ENCODE data around the gene NCOA7. TPM values are rescaled to one million over a fixed set of nuclear protein-coding genes. Genes with fewer than 3 reads are reported as not detected.

The NCOA7 gene
- total RNA-seq, 1 donor from 2014 or later = 26.2 TPM

DNA sequence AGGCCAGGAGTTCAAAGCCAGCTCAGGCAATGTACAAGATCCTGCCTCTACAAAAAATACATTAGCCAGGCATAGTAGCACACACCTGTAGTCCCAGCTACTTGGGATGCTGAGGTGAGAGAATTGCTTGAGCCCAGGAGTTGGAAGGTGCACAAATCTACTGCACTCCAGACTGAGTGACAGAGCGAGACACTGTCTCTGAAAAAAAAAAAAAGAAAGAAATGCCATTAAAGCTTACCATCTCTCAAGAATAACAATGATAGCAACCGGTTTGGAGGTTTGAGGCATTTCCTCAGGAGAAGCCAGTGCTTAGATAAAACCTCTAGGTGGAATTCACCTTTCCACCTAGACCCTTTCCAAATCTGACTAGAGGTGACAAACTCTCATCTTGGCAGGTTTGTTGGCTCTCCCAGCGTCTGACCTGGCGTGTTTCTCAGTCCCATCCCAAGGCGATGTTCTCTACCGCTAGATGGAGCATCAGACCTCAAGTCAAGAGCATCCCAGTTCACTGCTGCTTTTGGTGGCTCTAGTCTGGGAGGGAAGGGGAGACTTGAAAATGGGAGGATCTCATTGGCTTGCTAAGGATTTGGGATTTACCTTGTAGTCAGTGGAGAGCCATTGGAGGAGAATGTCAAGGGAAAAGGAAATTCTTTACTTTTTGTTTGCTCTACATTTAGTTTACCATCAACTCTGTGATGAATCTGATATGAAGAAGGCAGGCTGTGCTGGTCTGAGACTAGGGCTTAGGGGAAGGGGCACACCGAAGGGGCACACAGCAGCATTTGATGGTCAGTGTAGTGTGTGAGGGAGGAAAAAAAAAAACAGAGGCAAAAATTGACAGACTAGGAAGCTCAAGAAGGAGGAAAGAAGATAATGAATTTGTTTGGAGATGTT, 67.9 kb downstream of the NCOA7 start:
- Mint-ChIP-seq H3K9me3 (ENCODE audit: unreplicated experiment) (no peaks in the 10 kb centered on the region), H3K27me3 (ENCODE audit: unreplicated experiment) (no peaks in the 10 kb centered on the region), H3K4me3 (ENCODE audit: unreplicated experiment) (no peak overlapping the region), H3K4me1 (ENCODE audit: unreplicated experiment) (peaks cover 3% of the 10 kb centered on the region), H3K27ac (ENCODE audit: unreplicated experiment) (no peak overlapping the region), H3K36me3 (ENCODE audit: low read depth, unreplicated experiment) (no peaks in the 10 kb centered on the region)
- peak; percentile 55 for DNase-seq (ENCODE audit: low spot score)
- TF ChIP-seq, protein P1, sequence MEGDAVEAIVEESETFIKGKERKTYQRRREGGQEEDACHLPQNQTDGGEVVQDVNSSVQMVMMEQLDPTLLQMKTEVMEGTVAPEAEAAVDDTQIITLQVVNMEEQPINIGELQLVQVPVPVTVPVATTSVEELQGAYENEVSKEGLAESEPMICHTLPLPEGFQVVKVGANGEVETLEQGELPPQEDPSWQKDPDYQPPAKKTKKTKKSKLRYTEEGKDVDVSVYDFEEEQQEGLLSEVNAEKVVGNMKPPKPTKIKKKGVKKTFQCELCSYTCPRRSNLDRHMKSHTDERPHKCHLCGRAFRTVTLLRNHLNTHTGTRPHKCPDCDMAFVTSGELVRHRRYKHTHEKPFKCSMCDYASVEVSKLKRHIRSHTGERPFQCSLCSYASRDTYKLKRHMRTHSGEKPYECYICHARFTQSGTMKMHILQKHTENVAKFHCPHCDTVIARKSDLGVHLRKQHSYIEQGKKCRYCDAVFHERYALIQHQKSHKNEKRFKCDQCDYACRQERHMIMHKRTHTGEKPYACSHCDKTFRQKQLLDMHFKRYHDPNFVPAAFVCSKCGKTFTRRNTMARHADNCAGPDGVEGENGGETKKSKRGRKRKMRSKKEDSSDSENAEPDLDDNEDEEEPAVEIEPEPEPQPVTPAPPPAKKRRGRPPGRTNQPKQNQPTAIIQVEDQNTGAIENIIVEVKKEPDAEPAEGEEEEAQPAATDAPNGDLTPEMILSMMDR (IDR thresholded peaks at IDR 0.05; ENCODE audit: unreplicated experiment) = peak; percentile 56

DNA sequence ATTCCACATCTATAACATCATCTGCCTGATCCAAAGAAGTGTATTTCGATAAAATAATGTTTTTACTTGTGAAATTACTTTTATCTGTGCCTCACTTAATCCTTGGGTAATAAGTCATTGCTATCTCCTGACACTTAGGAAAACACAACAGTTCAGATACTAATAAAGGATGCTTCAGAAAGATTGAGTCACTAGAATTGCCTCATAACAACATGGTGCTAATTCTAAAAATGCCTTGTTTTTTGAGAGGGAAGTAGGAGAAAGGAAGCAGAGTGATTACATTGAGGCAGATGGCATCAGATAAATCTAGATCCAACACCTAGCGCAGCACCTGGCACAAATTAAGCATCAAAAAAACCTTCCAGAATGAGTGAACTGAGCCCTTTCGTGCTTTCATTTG, 69.0 kb downstream of the NCOA7 start:
- H3K9me3 Mint-ChIP-seq (ENCODE audit: unreplicated experiment) = no peaks in the 10 kb centered on the region
- H3K36me3 Mint-ChIP-seq (ENCODE audit: low read depth, unreplicated experiment) = no peaks in the 10 kb centered on the region
- TF ChIP-seq, protein P1 (IDR thresholded peaks at IDR 0.05; ENCODE audit: unreplicated experiment) = no peak
- no peak overlapping the region for H3K27ac Mint-ChIP-seq (ENCODE audit: unreplicated experiment)
- H3K27me3 Mint-ChIP-seq (ENCODE audit: unreplicated experiment) = no peaks in the 10 kb centered on the region
- H3K4me3 Mint-ChIP-seq (ENCODE audit: unreplicated experiment) = no peak overlapping the region
- no peak for DNase-seq (ENCODE audit: low spot score)
- H3K4me1 Mint-ChIP-seq (ENCODE audit: unreplicated experiment) = peaks cover 3% of the 10 kb centered on the region

DNA sequence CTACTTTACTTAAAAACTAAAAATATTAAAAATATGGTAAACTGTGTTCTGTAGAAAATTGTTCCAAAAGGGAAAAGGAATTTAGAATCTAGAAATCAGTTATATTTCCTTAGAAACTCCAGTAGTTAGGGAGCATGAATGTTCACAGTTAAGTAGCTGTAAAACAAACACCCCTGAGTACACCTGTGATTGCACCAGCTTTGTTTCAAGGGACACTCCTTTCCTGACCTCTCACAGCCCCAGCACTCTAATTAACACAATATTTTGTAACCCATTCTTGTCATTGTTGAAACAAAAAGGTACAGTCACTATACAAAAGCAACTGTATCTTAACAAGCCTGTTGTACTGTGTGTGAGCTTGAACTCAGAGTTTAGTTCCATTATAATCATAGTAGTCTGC, 72.3 kb downstream of the NCOA7 start:
- H3K4me1 Mint-ChIP-seq (ENCODE audit: unreplicated experiment) = peaks cover 3% of the 10 kb centered on the region
- no peak overlapping the region for H3K4me3 Mint-ChIP-seq (ENCODE audit: unreplicated experiment)
- no peaks in the 10 kb centered on the region for H3K27me3 Mint-ChIP-seq (ENCODE audit: unreplicated experiment)
- TF ChIP-seq, protein P1 (IDR thresholded peaks at IDR 0.05; ENCODE audit: unreplicated experiment) = no peak
- no peaks in the 10 kb centered on the region for H3K36me3 Mint-ChIP-seq (ENCODE audit: low read depth, unreplicated experiment)
- no peak for DNase-seq (ENCODE audit: low spot score)
- no peak overlapping the region for H3K27ac Mint-ChIP-seq (ENCODE audit: unreplicated experiment)
- H3K9me3 Mint-ChIP-seq (ENCODE audit: unreplicated experiment) = no peaks in the 10 kb centered on the region

DNA sequence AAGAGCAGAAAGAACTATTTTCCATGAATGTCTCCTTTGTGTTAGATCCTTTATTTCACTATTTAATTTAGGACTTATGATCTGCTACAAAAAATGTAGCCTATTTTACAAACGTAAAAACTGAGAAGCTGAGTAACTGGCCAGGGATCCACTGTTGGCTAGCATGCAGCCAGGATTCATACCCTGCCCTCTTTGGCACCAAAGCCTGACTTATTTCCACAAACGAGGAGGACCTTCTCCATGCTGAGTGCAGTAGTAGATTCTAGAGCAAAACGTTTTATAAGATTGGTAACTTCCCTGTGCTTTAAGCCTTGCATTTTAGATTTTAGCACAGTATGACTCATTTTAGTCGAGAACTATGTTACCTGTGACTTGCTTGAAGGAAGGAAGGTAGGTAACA, 74.3 kb downstream of the NCOA7 start:
- H3K9me3 Mint-ChIP-seq (ENCODE audit: unreplicated experiment) = no peaks in the 10 kb centered on the region
- H3K36me3 Mint-ChIP-seq (ENCODE audit: low read depth, unreplicated experiment) = no peaks in the 10 kb centered on the region
- no peaks in the 10 kb centered on the region for H3K4me1 Mint-ChIP-seq (ENCODE audit: unreplicated experiment)
- H3K4me3 Mint-ChIP-seq (ENCODE audit: unreplicated experiment) = no peak overlapping the region
- no peak overlapping the region for H3K27ac Mint-ChIP-seq (ENCODE audit: unreplicated experiment)
- H3K27me3 Mint-ChIP-seq (ENCODE audit: unreplicated experiment) = no peaks in the 10 kb centered on the region
- TF ChIP-seq, protein P1 (IDR thresholded peaks at IDR 0.05; ENCODE audit: unreplicated experiment) = no peak
- no peak for DNase-seq (ENCODE audit: low spot score)

DNA sequence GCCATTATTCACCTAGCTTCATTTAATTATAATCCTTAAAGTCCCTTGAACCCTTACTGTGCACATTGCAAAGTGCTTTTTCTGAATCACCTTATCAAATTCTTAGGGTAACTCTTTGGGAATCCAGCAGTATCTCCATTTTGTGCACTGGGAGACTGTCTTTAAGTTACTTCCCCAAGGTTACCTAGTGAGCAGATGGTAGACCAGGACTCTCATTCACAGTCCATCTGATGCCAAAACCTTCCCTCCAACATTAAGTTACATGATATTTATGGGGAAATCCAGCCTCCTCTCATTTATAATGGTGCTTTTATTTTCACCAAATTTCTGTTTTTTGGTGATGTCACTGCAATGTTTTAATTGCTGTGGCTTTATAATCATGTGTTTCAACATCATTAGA, 75.7 kb downstream of the NCOA7 start:
- no peaks in the 10 kb centered on the region for H3K9me3 Mint-ChIP-seq (ENCODE audit: unreplicated experiment)
- DNase-seq (ENCODE audit: low spot score) = no peak
- H3K4me1 Mint-ChIP-seq (ENCODE audit: unreplicated experiment) = no peaks in the 10 kb centered on the region
- no peak overlapping the region for H3K4me3 Mint-ChIP-seq (ENCODE audit: unreplicated experiment)
- no peaks in the 10 kb centered on the region for H3K36me3 Mint-ChIP-seq (ENCODE audit: low read depth, unreplicated experiment)
- H3K27me3 Mint-ChIP-seq (ENCODE audit: unreplicated experiment) = no peaks in the 10 kb centered on the region
- TF ChIP-seq, protein P1 (IDR thresholded peaks at IDR 0.05; ENCODE audit: unreplicated experiment) = no peak
- H3K27ac Mint-ChIP-seq (ENCODE audit: unreplicated experiment) = no peak overlapping the region

Measured in endothelial cell (in vitro differentiated cells).